Measurements from ENCODE around the gene NRIP1.
"Not testable (repeated sequence)": the region's sequence is repeated elsewhere in the genome, so short reads cannot be mapped to it uniquely, and the experiment has no call there.

NRIP1 gene

GRCh38 chr21:15037095-15037899, 27.5 kb downstream of the NRIP1 start:
- no peak for FAIRE-seq

- FAIRE-seq: no peak
Measured at GRCh38 chr21:15036189-15036588, 28.6 kb downstream of the NRIP1 start.

GRCh38 chr21:15034126-15034853, 30.5 kb downstream of the NRIP1 start:
- FAIRE-seq: no peak

- FAIRE-seq: no peak
Measured at GRCh38 chr21:15031790-15032357, 32.9 kb downstream of the NRIP1 start.

- FAIRE-seq: not testable (repeated sequence)
Measured at GRCh38 chr21:15031362-15031761, 33.4 kb downstream of the NRIP1 start.

- FAIRE-seq: not testable (repeated sequence)
Measured at GRCh38 chr21:15030861-15031260, 33.9 kb downstream of the NRIP1 start.

GRCh38 chr21:15029077-15029476, 35.7 kb downstream of the NRIP1 start:
- FAIRE-seq: no peak

GRCh38 chr21:15028186-15028585, 36.6 kb downstream of the NRIP1 start:
- no peak for FAIRE-seq

GRCh38 chr21:15027056-15027455, 37.7 kb downstream of the NRIP1 start:
- no peak for FAIRE-seq

GRCh38 chr21:15026370-15026769, 38.4 kb downstream of the NRIP1 start:
- FAIRE-seq: no peak

GRCh38 chr21:15023776-15024175, 41.0 kb downstream of the NRIP1 start:
- no peak for FAIRE-seq

- no peak for FAIRE-seq
Measured at GRCh38 chr21:15022608-15023261, 42.1 kb downstream of the NRIP1 start.

- FAIRE-seq: no peak
Measured at GRCh38 chr21:15020797-15021196, 44.0 kb downstream of the NRIP1 start.

- FAIRE-seq: no peak
Measured at GRCh38 chr21:15018382-15018781, 46.4 kb downstream of the NRIP1 start.

GRCh38 chr21:15015622-15016471, 49.0 kb downstream of the NRIP1 start:
- peak; percentile 70 for FAIRE-seq

GRCh38 chr21:15014221-15014620, 50.6 kb downstream of the NRIP1 start:
- FAIRE-seq: no peak

GRCh38 chr21:15011967-15012366, 52.8 kb downstream of the NRIP1 start:
- FAIRE-seq: no peak

- no peak for FAIRE-seq
Measured at GRCh38 chr21:15010645-15011044, 54.2 kb downstream of the NRIP1 start.

- FAIRE-seq: no peak
Measured at GRCh38 chr21:15009837-15010363, 54.9 kb downstream of the NRIP1 start.

- FAIRE-seq: no peak
Measured at GRCh38 chr21:15007716-15008296, 57.0 kb downstream of the NRIP1 start.

GRCh38 chr21:15006594-15007230, 58.1 kb downstream of the NRIP1 start:
- FAIRE-seq: no peak
